ENCODE results near the gene CCSER2. TPM values are rescaled to one million over a fixed set of nuclear protein-coding genes. Genes with fewer than 3 reads are reported as not detected.
"Not testable (repeated sequence)": the region's sequence is repeated elsewhere in the genome, so short reads cannot be mapped to it uniquely, and the experiment has no call there.

CCSER2 gene
- total RNA-seq, 2 experiments from 2014 or later, result 92.7 to 98.0 TPM

GRCh38 chr10:84477398-84478128 lies 149.2 kb downstream of the CCSER2 start:
- Mint-ChIP-seq H3K9me3 (no peaks in the 10 kb centered on the region), H3K27me3 (no peaks in the 10 kb centered on the region), H3K4me1 (peaks cover 4% of the 10 kb centered on the region), H3K27ac (no peak overlapping the region), H3K4me3 (no peak overlapping the region), H3K36me3 (peaks cover 29% of the 10 kb centered on the region)
- POLR2A ChIA-PET, result no interaction called here
- no peak for ATAC-seq (ENCODE audit: low read depth)
- DNase-seq, result no peak

DNA sequence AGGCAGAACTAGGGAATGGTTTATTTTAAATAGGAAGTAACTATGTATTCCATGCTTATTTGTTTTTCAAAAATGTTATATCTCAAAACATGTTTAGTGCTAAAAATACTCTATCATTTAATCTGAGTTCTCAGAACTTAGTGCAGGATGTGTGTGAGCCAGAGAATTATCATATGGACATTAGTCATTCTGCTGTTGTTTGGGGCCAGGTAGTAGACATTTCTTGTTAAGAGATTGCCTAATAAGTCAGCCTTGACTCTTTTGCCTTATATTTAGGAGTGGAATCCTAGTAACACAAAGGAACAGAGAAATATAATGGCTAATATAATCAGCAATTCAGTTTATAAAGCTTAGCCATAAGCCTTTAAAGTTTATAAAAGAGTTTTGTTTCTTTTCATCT lies 149.8 kb downstream of the CCSER2 start:
- POLR2A ChIA-PET, result no interaction called here
- no peak overlapping the region for H3K27ac Mint-ChIP-seq
- no peak for DNase-seq

GRCh38 chr10:84478679-84479078 lies 150.3 kb downstream of the CCSER2 start:
- DNase-seq, result no peak
- ATAC-seq (ENCODE audit: low read depth), result no peak
- H3K9me3 Mint-ChIP-seq, result no peaks in the 10 kb centered on the region
- peaks cover 33% of the 10 kb centered on the region for H3K36me3 Mint-ChIP-seq
- no peaks in the 10 kb centered on the region for H3K27me3 Mint-ChIP-seq
- H3K4me3 Mint-ChIP-seq, result no peak overlapping the region
- H3K4me1 Mint-ChIP-seq, result peaks cover 4% of the 10 kb centered on the region
- POLR2A ChIA-PET, result no interaction called here
- peak overlapping the region; percentile 17 for H3K27ac Mint-ChIP-seq

More for the DNA sequence above, 149.8 kb downstream of the CCSER2 start:
- H3K4me3 Mint-ChIP-seq, result no peak overlapping the region
- ATAC-seq (ENCODE audit: low read depth), result no peak
- H3K4me1 Mint-ChIP-seq, result peaks cover 4% of the 10 kb centered on the region
- no peaks in the 10 kb centered on the region for H3K9me3 Mint-ChIP-seq
- no peaks in the 10 kb centered on the region for H3K27me3 Mint-ChIP-seq
- peaks cover 29% of the 10 kb centered on the region for H3K36me3 Mint-ChIP-seq

- Mint-ChIP-seq H3K9me3 (peaks cover 6% of the 10 kb centered on the region), H3K36me3 (peaks cover 51% of the 10 kb centered on the region), H3K27me3 (no peaks in the 10 kb centered on the region), H3K4me1 (peaks cover 4% of the 10 kb centered on the region), H3K4me3 (no peak overlapping the region), H3K27ac (no peak overlapping the region)
- ATAC-seq (ENCODE audit: low read depth), result no peak
- DNase-seq, result no peak
- POLR2A ChIA-PET, result no interaction called here
Observed at GRCh38 chr10:84484541-84484940, 156.2 kb downstream of the CCSER2 start.

- no peak overlapping the region for H3K27ac Mint-ChIP-seq
- DNase-seq (no peak), ATAC-seq (ENCODE audit: low read depth) (no peak)
- H3K9me3 Mint-ChIP-seq, result no peaks in the 10 kb centered on the region
- POLR2A ChIA-PET, result no interaction called here
- peaks cover 32% of the 10 kb centered on the region for H3K36me3 Mint-ChIP-seq
- no peak overlapping the region for H3K4me3 Mint-ChIP-seq
- H3K27me3 Mint-ChIP-seq, result no peaks in the 10 kb centered on the region
- peaks cover 11% of the 10 kb centered on the region for H3K4me1 Mint-ChIP-seq
Observed at GRCh38 chr10:84493361-84493760, 165.0 kb downstream of the CCSER2 start.

DNA sequence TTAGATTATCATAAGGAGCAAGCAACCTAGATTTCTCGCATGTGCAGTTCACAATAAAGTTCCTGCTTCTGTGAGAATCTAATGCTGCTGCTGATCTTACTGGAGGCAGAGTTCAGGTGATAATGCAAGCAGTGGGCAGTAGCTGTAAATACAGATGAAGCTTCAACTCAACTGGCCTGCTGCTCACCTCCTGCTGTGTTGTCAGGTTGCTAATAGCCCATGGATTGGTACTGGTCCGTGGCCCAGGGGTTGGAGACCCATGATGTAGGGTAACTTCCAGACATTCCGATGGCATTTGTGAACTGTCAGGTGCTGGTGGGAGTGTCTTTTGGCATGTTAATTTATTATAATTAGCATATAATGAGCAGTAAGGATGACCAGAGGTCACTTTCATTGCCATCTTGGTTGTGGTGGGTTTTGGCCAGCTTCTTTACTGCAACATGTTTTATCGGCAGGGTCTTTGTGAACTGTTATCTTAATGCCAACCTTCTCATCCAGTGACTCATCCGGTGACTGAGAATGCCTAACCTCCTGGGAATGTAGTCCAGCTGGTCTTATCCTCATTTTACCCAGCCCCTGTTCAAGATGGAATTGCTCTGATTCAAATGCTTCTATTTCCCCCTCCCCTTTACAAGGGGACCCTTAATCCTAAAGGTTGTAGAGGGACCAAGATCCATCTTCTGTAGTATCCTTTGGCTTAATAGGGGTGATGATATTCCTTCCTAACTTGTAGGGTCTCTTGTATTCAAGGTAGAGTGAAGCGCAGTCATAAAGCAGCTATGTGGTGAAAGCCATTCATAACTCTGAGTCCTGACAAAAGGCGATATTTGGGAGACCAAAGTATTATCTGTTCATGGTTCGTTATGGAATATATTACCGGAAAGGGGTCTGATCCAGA lies 165.8 kb downstream of the CCSER2 start:
- Mint-ChIP-seq H3K27me3 (no peaks in the 10 kb centered on the region), H3K27ac (no peak overlapping the region)
- POLR2A ChIA-PET, result no interaction called here

GRCh38 chr10:84494849-84495180 lies 166.4 kb downstream of the CCSER2 start:
- H3K4me1 Mint-ChIP-seq, result peaks cover 9% of the 10 kb centered on the region
- H3K27ac Mint-ChIP-seq, result no peak overlapping the region
- peaks cover 22% of the 10 kb centered on the region for H3K36me3 Mint-ChIP-seq

More for the DNA sequence above, 165.8 kb downstream of the CCSER2 start:
- H3K9me3 Mint-ChIP-seq, result no peaks in the 10 kb centered on the region
- no peak for ATAC-seq (ENCODE audit: low read depth)
- DNase-seq, result no peak
- H3K4me3 Mint-ChIP-seq, result no peak overlapping the region
- H3K4me1 Mint-ChIP-seq, result peaks cover 7% of the 10 kb centered on the region
- peaks cover 25% of the 10 kb centered on the region for H3K36me3 Mint-ChIP-seq

GRCh38 chr10:84497978-84498377 lies 169.6 kb downstream of the CCSER2 start:
- POLR2A ChIA-PET, result no interaction called here
- no peak overlapping the region for H3K4me3 Mint-ChIP-seq
- no peak for ATAC-seq (ENCODE audit: low read depth)
- H3K27me3 Mint-ChIP-seq, result no peaks in the 10 kb centered on the region
- H3K4me1 Mint-ChIP-seq, result peaks cover 12% of the 10 kb centered on the region
- peaks cover 5% of the 10 kb centered on the region for H3K36me3 Mint-ChIP-seq
- DNase-seq, result no peak
- no peak overlapping the region for H3K27ac Mint-ChIP-seq
- H3K9me3 Mint-ChIP-seq, result no peaks in the 10 kb centered on the region

More at GRCh38 chr10:84494849-84495180, 166.4 kb downstream of the CCSER2 start:
- no peak overlapping the region for H3K4me3 Mint-ChIP-seq
- H3K27me3 Mint-ChIP-seq, result no peaks in the 10 kb centered on the region
- POLR2A ChIA-PET, result no interaction called here
- no peak for ATAC-seq (ENCODE audit: low read depth)
- H3K9me3 Mint-ChIP-seq, result no peaks in the 10 kb centered on the region
- DNase-seq, result no peak

GRCh38 chr10:84499039-84499438 lies 170.7 kb downstream of the CCSER2 start:
- H3K4me1 Mint-ChIP-seq, result peaks cover 12% of the 10 kb centered on the region
- ATAC-seq (ENCODE audit: low read depth); H3K4me3 Mint-ChIP-seq; DNase-seq; H3K36me3 Mint-ChIP-seq; H3K9me3 Mint-ChIP-seq; POLR2A ChIA-PET; H3K27me3 Mint-ChIP-seq; H3K27ac Mint-ChIP-seq: not testable (repeated sequence)

- Mint-ChIP-seq H3K27ac (peak overlapping the region; percentile 8), H3K9me3 (no peaks in the 10 kb centered on the region), H3K36me3 (peaks cover 5% of the 10 kb centered on the region), H3K4me1 (peaks cover 12% of the 10 kb centered on the region), H3K4me3 (no peak overlapping the region), H3K27me3 (no peaks in the 10 kb centered on the region)
- POLR2A ChIA-PET, result no interaction called here
- DNase-seq (no peak), ATAC-seq (ENCODE audit: low read depth) (no peak)
Observed at GRCh38 chr10:84499846-84500245, 171.5 kb downstream of the CCSER2 start.

GRCh38 chr10:84510121-84510520 lies 181.7 kb downstream of the CCSER2 start:
- POLR2A ChIA-PET, result no interaction called here

DNA sequence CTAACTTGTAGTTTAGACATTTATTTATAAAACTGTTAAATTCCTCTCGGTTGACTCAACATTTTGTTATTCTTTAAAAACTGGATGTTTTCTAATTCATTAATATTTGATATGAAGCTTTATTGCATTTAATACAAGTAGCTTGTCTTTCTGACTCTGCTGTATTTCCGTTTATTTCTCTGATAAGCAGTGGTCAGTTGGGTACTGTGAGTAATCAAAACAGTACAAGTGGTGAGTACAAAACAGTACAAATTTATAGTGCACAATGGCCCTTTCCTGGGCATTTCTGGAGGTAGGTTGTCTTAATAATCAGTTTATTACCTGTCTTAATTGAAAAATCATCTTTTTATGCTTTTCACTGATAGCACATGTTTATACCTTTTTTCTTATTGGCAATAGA lies 182.7 kb downstream of the CCSER2 start:
- no peak for DNase-seq
- peaks cover 18% of the 10 kb centered on the region for H3K36me3 Mint-ChIP-seq
- POLR2A ChIA-PET, result no interaction called here
- no peak overlapping the region for H3K27ac Mint-ChIP-seq
- ATAC-seq (ENCODE audit: low read depth), result no peak
- no peaks in the 10 kb centered on the region for H3K4me1 Mint-ChIP-seq
- H3K27me3 Mint-ChIP-seq, result no peaks in the 10 kb centered on the region
- no peak overlapping the region for H3K4me3 Mint-ChIP-seq
- H3K9me3 Mint-ChIP-seq, result no peaks in the 10 kb centered on the region

More at GRCh38 chr10:84510121-84510520, 181.7 kb downstream of the CCSER2 start:
- Mint-ChIP-seq H3K27ac (no peak overlapping the region), H3K9me3 (no peaks in the 10 kb centered on the region), H3K4me1 (no peaks in the 10 kb centered on the region), H3K36me3 (peaks cover 14% of the 10 kb centered on the region), H3K27me3 (no peaks in the 10 kb centered on the region), H3K4me3 (no peak overlapping the region)
- DNase-seq (no peak), ATAC-seq (ENCODE audit: low read depth) (no peak)

- peaks cover 20% of the 10 kb centered on the region for H3K36me3 Mint-ChIP-seq
- ATAC-seq (ENCODE audit: low read depth) (no peak), DNase-seq (no peak)
- H3K4me1 Mint-ChIP-seq, result no peaks in the 10 kb centered on the region
- H3K27ac Mint-ChIP-seq, result no peak overlapping the region
- H3K27me3 Mint-ChIP-seq, result no peaks in the 10 kb centered on the region
- no peaks in the 10 kb centered on the region for H3K9me3 Mint-ChIP-seq
- no peak overlapping the region for H3K4me3 Mint-ChIP-seq
- POLR2A ChIA-PET, result no interaction called here
Observed at GRCh38 chr10:84511709-84512285, 183.4 kb downstream of the CCSER2 start.

- no peaks in the 10 kb centered on the region for H3K9me3 Mint-ChIP-seq
- no peak overlapping the region for H3K27ac Mint-ChIP-seq
- DNase-seq (no peak), ATAC-seq (ENCODE audit: low read depth) (no peak)
- H3K36me3 Mint-ChIP-seq, result peaks cover 20% of the 10 kb centered on the region
- POLR2A ChIA-PET, result no interaction called here
- no peak overlapping the region for H3K4me3 Mint-ChIP-seq
- peaks cover 10% of the 10 kb centered on the region for H3K4me1 Mint-ChIP-seq
- no peaks in the 10 kb centered on the region for H3K27me3 Mint-ChIP-seq
Observed at GRCh38 chr10:84517554-84517953, 189.2 kb downstream of the CCSER2 start.
